Neural cell (in vitro differentiated cells): ENCODE measurements around the gene DPYD.

Experiments used
- CTCF ChIP-seq: fragments of 450-650 bp; IDR thresholded peaks from 2 replicates; pipeline ENCODE4 v1.5.1; 2014; ENCODE audit warnings: antibody characterized with exemption, mild to moderate bottlenecking, moderate library complexity; ENCODE audit not compliant: poor library complexity, severe bottlenecking
- EP300 ChIP-seq: fragments of 450-650 bp; conservative IDR thresholded peaks from 2 replicates; pipeline ENCODE4 v1.6.1; 2014; ENCODE audit warnings: antibody characterized with exemption, mild to moderate bottlenecking, moderate library complexity; ENCODE audit not compliant: poor library complexity, severe bottlenecking
- EZH2 ChIP-seq: fragments of 200-600, 300-800 bp; shearing (Covaris generic), sonication (generic); IDR thresholded peaks from 2 replicates; pipeline ENCODE4 v1.6.1; 2014; ENCODE audit warnings: antibody characterized with exemption, low read length, borderline replicate concordance, mild to moderate bottlenecking; ENCODE audit not compliant: insufficient read depth, poor library complexity, severe bottlenecking
- RAD21 ChIP-seq: fragments of 450-650 bp; conservative IDR thresholded peaks from 2 replicates; pipeline ENCODE4 v1.6.1; 2014; ENCODE audit warnings: antibody characterized with exemption, mild to moderate bottlenecking, moderate library complexity
- SMC3 ChIP-seq: fragments of 450-650 bp; conservative IDR thresholded peaks from 2 replicates; pipeline ENCODE4 v1.6.1; 2014; ENCODE audit warnings: antibody characterized with exemption, mild to moderate bottlenecking, moderate library complexity; ENCODE audit not compliant: poor library complexity

DNA sequence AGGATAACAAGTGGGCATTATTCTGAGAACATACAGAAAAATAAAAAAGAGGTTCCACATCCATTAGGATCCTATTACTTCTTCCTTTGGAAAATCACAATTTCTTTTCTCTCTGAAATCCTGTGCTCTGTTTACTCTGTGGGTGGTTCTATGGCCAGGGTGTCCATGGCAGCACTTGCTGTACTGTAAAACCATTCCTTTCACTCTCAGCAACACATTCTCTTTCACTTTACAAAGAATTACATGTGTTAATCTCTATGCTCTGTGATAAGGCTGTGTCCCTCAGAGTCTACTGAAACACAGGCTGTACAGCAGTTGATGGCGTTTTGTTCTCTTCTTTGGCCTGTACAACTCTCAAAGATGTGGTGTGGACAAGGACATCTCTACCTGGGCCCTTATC is 675.2 kb downstream of the DPYD start:
- TF ChIP-seq CTCF (no peak), EP300 (no peak), EZH2 (no peak), SMC3 (no peak), RAD21 (no peak)
